OCI-LY7 (cell line): ENCODE results near the gene FLNC. TPM values are rescaled to one million over a fixed set of nuclear protein-coding genes. Genes with fewer than 3 reads are reported as not detected.
A peak's percentile ranks its signal among the peaks of the same experiment; 100 is the strongest.

Source experiments
- BruUV-seq: library from RNA; stranded (reverse); fragments of 400-500 nt; replicated peaks from 2 replicates; lab custom pipeline; 2021; lab: Mats Ljungman, UMichigan
- CTCF ChIA-PET: fragments of 300-600 bp; sonication (Branson Sonifier 250); formaldehyde crosslinking; loops from one replicate; lab custom pipeline; 2022; ENCODE audit warnings: antibody characterized with exemption; ENCODE audit not compliant: unreplicated experiment; lab: Charles Lee
- POLR2A ChIA-PET: fragments of 300-600 bp; sonication (Branson Sonifier 250); formaldehyde crosslinking; loops from one replicate; lab custom pipeline; 2022; ENCODE audit warnings: antibody characterized with exemption; lab: Charles Lee
- DNase-seq: peaks from one replicate; pipeline ENCODE4 v3.0.0-alpha.2; 2015; ENCODE audit warnings: low spot score
- H2AFZ ChIP-seq: fragments of 200-600 bp; sonication (generic), shearing (Covaris generic); 2 replicates; pipeline ENCODE4 v1.6.1; 2014; ENCODE audit warnings: mild to moderate bottlenecking, antibody characterized with exemption, low read length, moderate library complexity
- H3K27ac ChIP-seq: fragments of 200-600 bp; sonication (generic); 2 replicates; pipeline ENCODE4 v1.5.1; 2014; ENCODE audit warnings: mixed run types, low read depth, mild to moderate bottlenecking, moderate library complexity, low read length, inconsistent platforms; ENCODE audit not compliant: poor library complexity, severe bottlenecking
- H3K36me3 ChIP-seq: fragments of 200-600 bp; sonication (generic); 2 replicates; pipeline ENCODE4 v1.6.1; 2014; ENCODE audit warnings: mild to moderate bottlenecking, antibody characterized with exemption, low read length, moderate library complexity, mixed read lengths; ENCODE audit not compliant: insufficient read depth
- H3K4me1 ChIP-seq: fragments of 200-600 bp; sonication (generic); 2 replicates; pipeline ENCODE4 v1.5.1; 2014; ENCODE audit warnings: mild to moderate bottlenecking, low read length; ENCODE audit not compliant: insufficient read depth, poor library complexity, severe bottlenecking
- H3K4me2 ChIP-seq: fragments of 200-600 bp; sonication (generic); 2 replicates; pipeline ENCODE4 v1.6.1; 2014; ENCODE audit warnings: mild to moderate bottlenecking, low read length
- H3K4me3 ChIP-seq: fragments of 200-600 bp; sonication (generic); 2 replicates; pipeline ENCODE4 v1.5.1; 2014; ENCODE audit warnings: mild to moderate bottlenecking, low read depth, low read length; ENCODE audit not compliant: poor library complexity, severe bottlenecking
- H3K79me2 ChIP-seq: fragments of 200-600 bp; sonication (generic); 2 replicates; pipeline ENCODE4 v1.6.1; 2016; ENCODE audit warnings: low read depth, mild to moderate bottlenecking, low read length, moderate library complexity, mixed read lengths; ENCODE audit not compliant: insufficient read depth
- H3K9me2 ChIP-seq: fragments of 200-600 bp; sonication (generic); 2 replicates; pipeline ENCODE4 v1.6.1; 2016; ENCODE audit warnings: mild to moderate bottlenecking, low read length, mixed read lengths; ENCODE audit not compliant: insufficient read depth
- H3K9me3 ChIP-seq: fragments of 200-600 bp; sonication (generic); 2 replicates; pipeline ENCODE4 v1.6.1; 2014; ENCODE audit warnings: mild to moderate bottlenecking, mixed run types, low read length, mixed read lengths
- H4K20me1 ChIP-seq: fragments of 200-600 bp; sonication (generic); 2 replicates; pipeline ENCODE4 v1.6.1; 2014; ENCODE audit warnings: mild to moderate bottlenecking, antibody characterized with exemption, low read length, moderate library complexity, mixed read lengths; ENCODE audit not compliant: insufficient read depth
- CTCF ChIP-seq: fragments of 200-600 bp; sonication (generic); conservative IDR thresholded peaks from 2 replicates; pipeline ENCODE4 v1.5.1; 2014; ENCODE audit warnings: mild to moderate bottlenecking, antibody characterized with exemption, low read length, moderate library complexity, mixed read lengths
- EZH2phosphoT487 ChIP-seq: fragments of 200-600 bp; sonication (generic); IDR thresholded peaks from 2 replicates; pipeline ENCODE4 v1.6.1; 2018; ENCODE audit warnings: low read depth, borderline replicate concordance, mild to moderate bottlenecking, mixed run types, antibody characterized with exemption, low read length, moderate library complexity, mixed read lengths
- intact Hi-C: fragments of 100-400 bp; cut with micrococcal nuclease; formaldehyde crosslinking; loops from one replicate; pipeline ENCODE4 v1.10.0; 2022; ENCODE audit not compliant: unreplicated experiment
- total RNA-seq, 2 experiments: library from RNA; depleted of rRNA in 1 of 2; stranded (reverse); fragments of >200 nt in 1 of 2; shearing (Covaris generic) in 1 of 2; gene quantifications; 2 replicates each; pipeline ENCODE4 v1.2.3, GENCODE V29; 2014 to 2022

FLNC gene
- total RNA-seq, 2 experiments from 2014 or later = 0.03 to 0.06 TPM

DNA sequence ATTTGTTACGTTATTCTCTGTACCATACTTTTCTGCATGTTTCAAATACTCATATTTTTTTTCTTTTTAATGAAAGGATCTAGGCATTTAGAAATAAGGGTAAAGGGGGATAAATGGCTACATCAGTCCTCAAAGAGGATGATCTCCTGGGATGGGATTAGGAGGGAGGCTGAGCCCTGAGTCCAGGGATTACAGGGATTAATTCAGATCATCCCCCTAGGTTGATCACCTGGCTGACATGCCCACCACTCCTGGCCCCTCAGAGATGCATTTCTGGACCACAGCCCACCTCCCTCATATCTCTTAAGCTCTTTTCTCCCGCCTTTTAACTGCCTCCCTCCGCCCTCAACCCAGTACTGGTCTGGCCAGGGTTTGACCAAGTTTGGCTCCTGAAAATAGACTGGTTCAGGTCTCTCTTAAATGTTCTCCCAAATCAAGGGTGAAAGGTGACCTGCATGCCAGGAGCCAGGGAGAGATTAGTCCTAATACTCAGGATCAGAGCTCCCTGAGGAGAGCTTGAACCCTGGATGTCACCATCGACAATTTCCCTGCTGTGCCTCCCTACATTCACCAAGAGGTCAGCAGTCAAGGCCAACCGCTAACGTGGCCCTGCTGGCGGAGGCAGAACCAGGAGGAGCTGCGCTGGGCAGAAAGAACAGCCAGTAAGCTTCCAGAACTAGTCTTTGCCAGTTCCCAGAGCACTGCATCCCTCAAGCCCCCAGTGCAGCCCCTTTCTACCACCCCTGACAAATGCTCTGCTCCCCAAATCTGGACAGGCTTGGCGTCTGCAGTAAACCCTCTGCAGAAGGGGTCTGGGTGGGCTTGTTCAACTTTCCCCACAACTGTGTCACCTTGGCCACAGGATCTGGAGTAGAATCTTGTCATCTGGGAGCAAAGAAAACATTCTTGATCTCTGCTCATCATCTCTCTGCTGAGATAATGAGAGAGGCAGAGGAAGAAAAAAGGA is 41.5 kb upstream of the FLNC start:
- intact Hi-C loops = no loop called here
- Histone ChIP-seq H3K9me3 (no peaks in the 10 kb centered on the region), H3K36me3 (no peaks in the 10 kb centered on the region), H3K4me2 (no peak overlapping the region), H3K9me2 (no peaks in the 10 kb centered on the region), H2AFZ (no peak overlapping the region), H4K20me1 (no peaks in the 10 kb centered on the region), H3K27ac (no peak overlapping the region), H3K4me1 (peaks cover 16% of the 10 kb centered on the region), H3K79me2 (no peaks in the 10 kb centered on the region), H3K4me3 (no peak overlapping the region)
- POLR2A ChIA-PET = no interaction called here
- CTCF ChIA-PET = no interaction called here
- no peak for TF ChIP-seq CTCF
- no peak for TF ChIP-seq EZH2phosphoT487
- BruUV-seq = no TSS peak
- DNase-seq = no peak

- Histone ChIP-seq H3K4me3 (peak overlapping the region; percentile 77), H2AFZ (peak overlapping the region; percentile 73), H3K27ac (no peak overlapping the region)
Measured at GRCh38 chr7:128790315-128791041, 39.7 kb upstream of the FLNC start.

More at GRCh38 chr7:128790315-128791041, 39.7 kb upstream of the FLNC start:
- H3K4me2 ChIP-seq = peak overlapping the region; percentile 88
- intact Hi-C loops = loop anchor here (1.0 to 5.0 kb wide), 3 partner anchors 51 to 302 kb away; partner anchors contain the start of gene CALU
- POLR2A ChIA-PET = interaction anchor here (1.1 kb wide), 2 partner anchors 52 to 96 kb away, joined by 3 to 9 read pairs; no protein-coding TSS in a partner anchor
- no TSS peak for BruUV-seq
- no peak for TF ChIP-seq EZH2phosphoT487
- no peaks in the 10 kb centered on the region for H3K79me2 ChIP-seq
- H3K9me3 ChIP-seq = no peaks in the 10 kb centered on the region
- CTCF ChIA-PET = no interaction called here
- H3K9me2 ChIP-seq = no peaks in the 10 kb centered on the region
- no peak for DNase-seq
- peaks cover 16% of the 10 kb centered on the region for H3K4me1 ChIP-seq
- H3K36me3 ChIP-seq = no peaks in the 10 kb centered on the region
- H4K20me1 ChIP-seq = no peaks in the 10 kb centered on the region
